GM23338 (cell line): ENCODE measurements around the gene ARHGAP19. TPM values are rescaled to one million over a fixed set of nuclear protein-coding genes. Genes with fewer than 3 reads are reported as not detected.

Experiments used
- ATAC-seq: fragments of 200-7000 bp; cut with Tn5 transposase; 3 replicates; pipeline ENCODE4 v1.9.1; 2020
- DNase-seq: peaks from one replicate; pipeline ENCODE4 v3.0.0-alpha.2; 2015; ENCODE audit warnings: low spot score
- H2AFZ ChIP-seq: fragments of 200-600 bp; sonication (generic); 2 replicates; pipeline ENCODE4 v1.8.0; 2016; ENCODE audit warnings: antibody characterized with exemption, mild to moderate bottlenecking, moderate library complexity
- H3F3A ChIP-seq: fragments of 200-600 bp; sonication (generic); replicated peaks from 2 replicates; pipeline ENCODE4 v1.8.0; 2017; ENCODE audit warnings: antibody characterized with exemption, mixed run types, low read depth
- H3K27ac ChIP-seq: fragments of 200-600 bp; sonication (generic); 2 replicates; pipeline ENCODE4 v1.6.1; 2016; ENCODE audit warnings: low read depth
- H3K27me3 ChIP-seq: fragments of 200-600 bp; sonication (generic); 2 replicates; pipeline ENCODE4 v1.8.0; 2016; ENCODE audit warnings: mild to moderate bottlenecking, mixed run types, moderate library complexity; ENCODE audit not compliant: insufficient read depth
- H3K36me3 ChIP-seq: fragments of 200-600 bp; sonication (generic); 2 replicates; pipeline ENCODE4 v1.8.0; 2016; ENCODE audit warnings: mild to moderate bottlenecking; ENCODE audit not compliant: insufficient read depth
- H3K4me1 ChIP-seq: fragments of 200-600 bp; sonication (generic); 2 replicates; pipeline ENCODE4 v1.8.0; 2016; ENCODE audit warnings: mild to moderate bottlenecking, moderate library complexity; ENCODE audit not compliant: insufficient read depth
- H3K4me2 ChIP-seq: fragments of 200-600 bp; sonication (generic); 2 replicates; pipeline ENCODE4 v1.7.1; 2017; ENCODE audit warnings: mixed run types
- H3K4me3 ChIP-seq: fragments of 200-600 bp; sonication (generic); 2 replicates; pipeline ENCODE4 v1.6.1; 2016; ENCODE audit warnings: mixed run types
- H3K79me2 ChIP-seq: fragments of 200-600 bp; sonication (generic); replicated peaks from 2 replicates; pipeline ENCODE4 v1.8.0; 2017; ENCODE audit warnings: mild to moderate bottlenecking; ENCODE audit not compliant: insufficient read depth
- H3K9me2 ChIP-seq: fragments of 200-600 bp; sonication (generic); 2 replicates; pipeline ENCODE4 v1.8.0; 2017; ENCODE audit not compliant: insufficient read depth
- H4K20me1 ChIP-seq: fragments of 200-600 bp; sonication (generic); replicated peaks from 2 replicates; pipeline ENCODE4 v1.8.0; 2017; ENCODE audit warnings: mild to moderate bottlenecking; ENCODE audit not compliant: insufficient read depth
- H3K27ac Mint-ChIP-seq: 2 replicates; pipeline ENCODE4 v1.8.0; 2020; ENCODE audit warnings: inconsistent platforms, mild to moderate bottlenecking, moderate library complexity, mixed read lengths
- H3K27me3 Mint-ChIP-seq: 3 replicates; pipeline ENCODE4 v1.8.0; 2022; ENCODE audit warnings: low read depth, mild to moderate bottlenecking, moderate library complexity, mixed read lengths, inconsistent platforms; ENCODE audit not compliant: insufficient read depth, poor library complexity
- H3K36me3 Mint-ChIP-seq: 3 replicates; pipeline ENCODE4 v1.8.0; 2021; ENCODE audit warnings: low read depth, mild to moderate bottlenecking, inconsistent platforms, moderate library complexity, mixed read lengths
- H3K4me1 Mint-ChIP-seq: 3 replicates; pipeline ENCODE4 v1.8.0; 2020; ENCODE audit warnings: mild to moderate bottlenecking, inconsistent platforms, mixed read lengths
- H3K4me3 Mint-ChIP-seq: 3 replicates; pipeline ENCODE4 v1.8.0; 2021; ENCODE audit warnings: moderate library complexity, mild to moderate bottlenecking, inconsistent platforms, mixed read lengths
- H3K9me3 Mint-ChIP-seq: 3 replicates; pipeline ENCODE4 v1.8.0; 2020; ENCODE audit warnings: moderate library complexity, mild to moderate bottlenecking, inconsistent platforms, mixed read lengths
- CREB1 ChIP-seq: fragments of 250-450 bp; sonication (Bioruptor Pico); IDR thresholded peaks from 2 replicates; pipeline ENCODE4 v1.5.0; 2020; ENCODE audit warnings: low read depth, mild to moderate bottlenecking, moderate library complexity
- CTCF ChIP-seq, 2 experiments: fragments of 200-600 bp in 1 of 2; sonication (generic) in 1 of 2; conservative IDR thresholded peaks; 2 replicates each; pipeline versions ENCODE4 v1.5.1 to v1.6.1; 2016 to 2017; ENCODE audit warnings: antibody characterized with exemption in 2 of 2, low read depth in 2 of 2, mild to moderate bottlenecking in 2 of 2, moderate library complexity in 1 of 2
- ETS1 ChIP-seq: IDR thresholded peaks from 2 replicates; pipeline ENCODE4 v1.6.1; 2016; ENCODE audit warnings: antibody characterized with exemption
- EZH2 ChIP-seq: fragments of 200-600 bp; sonication (generic); IDR thresholded peaks from one replicate; pipeline ENCODE4 v1.8.0; 2017; ENCODE audit warnings: antibody characterized with exemption, mild to moderate bottlenecking, low read depth; ENCODE audit not compliant: unreplicated experiment
- EZH2phosphoT487 ChIP-seq: fragments of 200-600 bp; sonication (generic); IDR thresholded peaks from one replicate; pipeline ENCODE4 v1.8.1; 2018; ENCODE audit warnings: antibody characterized with exemption; ENCODE audit not compliant: unreplicated experiment
- JUNB ChIP-seq: IDR thresholded peaks from one replicate; pipeline ENCODE4 v1.6.1; 2016; ENCODE audit warnings: antibody characterized with exemption; ENCODE audit not compliant: unreplicated experiment
- NANOG ChIP-seq: IDR thresholded peaks from 2 replicates; pipeline ENCODE4 v1.6.1; 2016; ENCODE audit warnings: antibody characterized with exemption, borderline replicate concordance
- POLR2AphosphoS5 ChIP-seq: IDR thresholded peaks from 2 replicates; pipeline ENCODE4 v1.6.1; 2016; ENCODE audit warnings: antibody characterized with exemption, low read depth
- REST ChIP-seq: IDR thresholded peaks from one replicate; pipeline ENCODE4 v1.6.1; 2018; ENCODE audit warnings: antibody characterized with exemption; ENCODE audit not compliant: unreplicated experiment
- STAT1 ChIP-seq: IDR thresholded peaks from one replicate; pipeline ENCODE4 v1.6.1; 2016; ENCODE audit warnings: antibody characterized with exemption; ENCODE audit not compliant: unreplicated experiment
- ZNF114 ChIP-seq: fragments of 250-450 bp; sonication (Bioruptor Pico); IDR thresholded peaks from 2 replicates; pipeline ENCODE4 v1.5.0; 2020; ENCODE audit warnings: mild to moderate bottlenecking, moderate library complexity
- ZNF331 ChIP-seq: fragments of 250-450 bp; sonication (Bioruptor Pico); IDR thresholded peaks from 2 replicates; pipeline ENCODE4 v1.5.0; 2020; ENCODE audit warnings: low read depth, mild to moderate bottlenecking, moderate library complexity
- ZNF462 ChIP-seq: fragments of 250-450 bp; sonication (Bioruptor Pico); IDR thresholded peaks from 2 replicates; pipeline ENCODE4 v1.5.0; 2020; ENCODE audit warnings: mild to moderate bottlenecking, moderate library complexity
- polyA plus RNA-seq: library from polyadenylated mRNA; unstranded; fragments of >200 nt; fragmentation: Nextera tagmentation; extraction: Ambion mirVana; gene quantifications from 2 replicates; pipeline ENCODE4 v1.2.1, GENCODE V29; 2016
- total RNA-seq: library from RNA; depleted of rRNA; stranded (reverse); fragments of >200 nt; shearing (Covaris generic); gene quantifications from 2 replicates; pipeline ENCODE4 v1.2.3, GENCODE V29; 2014

The ARHGAP19 gene
- total and polyA plus RNA-seq, 2 experiments from 2014 or later = 11.5 to 38.8 TPM

- Histone ChIP-seq H3K9me2 (no peaks in the 10 kb centered on the region), H3K4me2 (no peak overlapping the region), H3K27me3 (no peaks in the 10 kb centered on the region), H3K27ac (no peak overlapping the region), H3K36me3 (no peaks in the 10 kb centered on the region), H4K20me1 (no peaks in the 10 kb centered on the region), H3F3A (peaks cover 12% of the 10 kb centered on the region), H3K79me2 (peaks cover 38% of the 10 kb centered on the region), H3K4me3 (no peak overlapping the region), H2AFZ (no peak overlapping the region), H3K4me1 (peaks cover 6% of the 10 kb centered on the region; the same call in 1 of the 2 replicates)
- DNase-seq (no peak), ATAC-seq (no peak)
- Mint-ChIP-seq H3K4me1 (peaks cover 17% of the 10 kb centered on the region), H3K27ac (0 out of 2 replicates have a peak overlapping the region, but pooled peaks have one; percentile 57), H3K4me3 (peak overlapping the region; percentile 91), H3K27me3 (peaks cover 5% of the 10 kb centered on the region), H3K9me3 (no peaks in the 10 kb centered on the region; the same call in 2 of the 3 replicates), H3K36me3 (peaks cover 11% of the 10 kb centered on the region)
- TF ChIP-seq ETS1 (no peak), REST (no peak), ZNF462 (CRISPR knock-in tag) (no peak), ZNF114 (no peak), ZNF331 (CRISPR knock-in tag) (no peak), POLR2AphosphoS5 (no peak), NANOG (no peak), EZH2 (no peak), JUNB (no peak), STAT1 (no peak), CTCF (conservative IDR thresholded peaks at IDR 0.05; ENCODE audit: low read depth in 2 of 2) (no peak), CREB1 (no peak), EZH2phosphoT487 (no peak)
Measured at GRCh38 chr10:97292862-97293198, 393 bp upstream of the ARHGAP19 start.
